ENCODE results near the gene PTGR1.

The PTGR1 gene

DNA sequence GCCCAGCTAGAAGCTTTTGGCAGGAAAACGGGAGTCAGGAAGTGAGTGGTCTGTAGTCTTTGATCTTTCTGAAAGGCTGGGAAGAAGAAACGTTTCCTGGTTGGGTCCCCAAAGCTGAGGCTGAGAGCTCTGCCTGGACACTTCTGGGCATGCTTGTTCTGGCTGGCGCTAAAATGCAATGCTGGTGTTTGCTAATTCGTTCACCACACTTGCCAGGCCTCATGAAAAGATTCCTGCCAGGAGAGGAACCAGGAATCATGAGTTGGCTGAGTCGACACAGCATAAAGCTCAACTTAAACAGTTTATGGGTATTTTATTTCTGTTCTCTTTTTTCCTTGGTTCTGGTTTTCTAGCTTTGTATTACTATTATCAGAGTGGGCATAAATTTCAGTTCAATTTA lies 10.7 kb upstream of the PTGR1 start:
- no peak overlapping the region for H2AFZ ChIP-seq
- no peaks in the 10 kb centered on the region for H3K27me3 ChIP-seq (ENCODE audit: control insufficient read depth, insufficient read depth, low read length)
- H3K9me3 ChIP-seq (ENCODE audit: control insufficient read depth, low read length): no peaks in the 10 kb centered on the region
- H3K4me3 ChIP-seq (ENCODE audit: low read depth, low read length): no peak overlapping the region
- no peak overlapping the region for H3K9ac ChIP-seq
- H3K27ac ChIP-seq: no peak overlapping the region
- H3K4me1 ChIP-seq: peaks cover 3% of the 10 kb centered on the region
- H3K4me2 ChIP-seq (ENCODE audit: low read length): no peak overlapping the region
- TF ChIP-seq, protein P1, sequence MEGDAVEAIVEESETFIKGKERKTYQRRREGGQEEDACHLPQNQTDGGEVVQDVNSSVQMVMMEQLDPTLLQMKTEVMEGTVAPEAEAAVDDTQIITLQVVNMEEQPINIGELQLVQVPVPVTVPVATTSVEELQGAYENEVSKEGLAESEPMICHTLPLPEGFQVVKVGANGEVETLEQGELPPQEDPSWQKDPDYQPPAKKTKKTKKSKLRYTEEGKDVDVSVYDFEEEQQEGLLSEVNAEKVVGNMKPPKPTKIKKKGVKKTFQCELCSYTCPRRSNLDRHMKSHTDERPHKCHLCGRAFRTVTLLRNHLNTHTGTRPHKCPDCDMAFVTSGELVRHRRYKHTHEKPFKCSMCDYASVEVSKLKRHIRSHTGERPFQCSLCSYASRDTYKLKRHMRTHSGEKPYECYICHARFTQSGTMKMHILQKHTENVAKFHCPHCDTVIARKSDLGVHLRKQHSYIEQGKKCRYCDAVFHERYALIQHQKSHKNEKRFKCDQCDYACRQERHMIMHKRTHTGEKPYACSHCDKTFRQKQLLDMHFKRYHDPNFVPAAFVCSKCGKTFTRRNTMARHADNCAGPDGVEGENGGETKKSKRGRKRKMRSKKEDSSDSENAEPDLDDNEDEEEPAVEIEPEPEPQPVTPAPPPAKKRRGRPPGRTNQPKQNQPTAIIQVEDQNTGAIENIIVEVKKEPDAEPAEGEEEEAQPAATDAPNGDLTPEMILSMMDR (IDR thresholded peaks at IDR 0.05): no peak
- H3K36me3 ChIP-seq (ENCODE audit: control insufficient read depth, insufficient read depth, low read length): no peaks in the 10 kb centered on the region
- no peaks in the 10 kb centered on the region for H3K79me2 ChIP-seq

DNA sequence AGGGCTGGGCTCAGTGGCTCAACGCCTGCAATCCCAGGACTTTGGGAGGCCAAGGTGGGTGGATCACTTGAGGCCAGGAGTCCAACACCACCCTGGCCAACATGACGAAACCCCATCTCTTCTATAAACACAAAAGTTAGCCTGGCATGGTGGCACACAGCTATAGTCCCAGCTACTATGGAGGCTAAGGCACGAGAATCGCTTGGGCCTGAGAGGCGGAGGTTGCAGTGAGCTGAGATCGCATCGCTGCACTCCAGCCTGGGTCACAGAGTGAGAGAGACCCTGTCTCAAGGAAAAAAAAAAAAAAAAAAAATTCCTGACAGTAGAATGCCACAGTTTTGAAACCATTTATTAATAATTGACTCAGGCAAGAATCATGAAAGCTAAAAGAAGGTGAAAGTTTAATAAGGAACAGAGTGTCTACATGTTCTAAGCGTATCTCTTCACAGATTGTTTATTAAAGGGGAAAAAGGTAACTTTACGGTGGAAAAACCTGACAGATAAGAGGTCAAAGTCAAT lies 5.7 kb upstream of the PTGR1 start:
- H3K4me1 ChIP-seq: no peaks in the 10 kb centered on the region

DNA sequence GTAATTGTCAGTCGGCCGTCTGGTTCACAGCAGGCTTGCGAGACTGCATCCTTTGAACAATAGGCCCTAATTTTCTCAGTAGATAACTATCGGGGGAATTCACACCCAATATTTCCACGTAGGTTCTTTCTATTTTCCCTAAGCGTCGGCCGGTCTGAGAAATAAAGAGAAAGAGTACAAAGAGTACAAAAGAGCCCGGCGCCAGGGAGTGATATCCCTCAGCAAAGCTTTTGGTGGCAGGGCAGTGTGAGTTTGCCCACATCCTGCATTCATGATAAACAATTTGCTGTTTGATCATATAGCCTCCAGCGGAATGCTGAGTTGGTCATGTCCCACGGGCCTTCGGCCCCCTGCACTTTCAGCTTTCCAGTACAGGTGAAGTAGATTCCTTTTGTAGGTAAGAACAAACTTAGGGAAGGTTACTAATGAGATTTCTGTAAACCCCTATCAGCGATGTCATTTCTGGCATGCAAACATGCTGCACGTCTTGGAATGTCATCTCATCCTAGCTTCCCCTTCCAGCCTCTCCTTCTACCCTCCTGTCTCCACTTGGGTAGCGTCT lies 4.7 kb upstream of the PTGR1 start:
- H3K4me3 ChIP-seq (ENCODE audit: low read depth, low read length): no peak overlapping the region
- H3K79me2 ChIP-seq: no peaks in the 10 kb centered on the region
- no peak overlapping the region for H2AFZ ChIP-seq
- TF ChIP-seq, protein P1 (IDR thresholded peaks at IDR 0.05): no peak
- no peaks in the 10 kb centered on the region for H3K36me3 ChIP-seq (ENCODE audit: control insufficient read depth, insufficient read depth, low read length)
- no peak overlapping the region for H3K27ac ChIP-seq
- no peak overlapping the region for H3K9ac ChIP-seq
- no peaks in the 10 kb centered on the region for H3K9me3 ChIP-seq (ENCODE audit: control insufficient read depth, low read length)
- no peaks in the 10 kb centered on the region for H3K4me1 ChIP-seq
- no peak overlapping the region for H3K4me2 ChIP-seq (ENCODE audit: low read length)
- H3K27me3 ChIP-seq (ENCODE audit: control insufficient read depth, insufficient read depth, low read length): no peaks in the 10 kb centered on the region

More for the DNA sequence above, 5.7 kb upstream of the PTGR1 start:
- H3K36me3 ChIP-seq (ENCODE audit: control insufficient read depth, insufficient read depth, low read length): no peaks in the 10 kb centered on the region
- H3K27me3 ChIP-seq (ENCODE audit: control insufficient read depth, insufficient read depth, low read length): no peaks in the 10 kb centered on the region
- no peak overlapping the region for H3K9ac ChIP-seq
- H3K27ac ChIP-seq: no peak overlapping the region
- H2AFZ ChIP-seq: peak overlapping the region; percentile 8
- no peaks in the 10 kb centered on the region for H3K9me3 ChIP-seq (ENCODE audit: control insufficient read depth, low read length)
- no peak overlapping the region for H3K4me3 ChIP-seq (ENCODE audit: low read depth, low read length)
- TF ChIP-seq, protein P1 (IDR thresholded peaks at IDR 0.05): no peak
- no peak overlapping the region for H3K4me2 ChIP-seq (ENCODE audit: low read length)
- H3K79me2 ChIP-seq: no peaks in the 10 kb centered on the region

DNA sequence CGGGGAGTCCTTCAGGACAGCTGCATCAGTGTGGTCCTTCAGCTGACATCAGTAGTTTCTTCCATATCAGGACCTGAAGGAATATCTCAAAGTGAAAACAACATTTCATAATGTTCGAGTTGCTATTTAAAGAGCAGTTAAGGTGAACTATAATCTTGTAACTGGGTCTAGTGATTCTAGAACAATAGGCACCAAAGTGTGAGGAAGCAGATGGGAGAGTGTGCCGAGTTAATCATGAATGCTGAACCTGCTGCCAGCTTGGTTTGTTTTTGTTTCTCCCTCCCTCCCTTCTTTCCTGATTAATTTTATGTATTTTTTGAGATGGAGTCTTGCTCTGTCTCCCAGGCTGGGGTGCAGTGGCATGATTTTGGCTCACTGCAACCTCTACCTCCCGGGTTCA lies 3.6 kb upstream of the PTGR1 start:
- H2AFZ ChIP-seq: no peak overlapping the region
- H3K9ac ChIP-seq: no peak overlapping the region
- H3K4me1 ChIP-seq: no peaks in the 10 kb centered on the region
- no peak overlapping the region for H3K4me3 ChIP-seq (ENCODE audit: low read depth, low read length)
- no peaks in the 10 kb centered on the region for H3K9me3 ChIP-seq (ENCODE audit: control insufficient read depth, low read length)
- TF ChIP-seq, protein P1 (IDR thresholded peaks at IDR 0.05): no peak
- no peaks in the 10 kb centered on the region for H3K27me3 ChIP-seq (ENCODE audit: control insufficient read depth, insufficient read depth, low read length)
- no peaks in the 10 kb centered on the region for H3K79me2 ChIP-seq
- H3K27ac ChIP-seq: no peak overlapping the region
- no peaks in the 10 kb centered on the region for H3K36me3 ChIP-seq (ENCODE audit: control insufficient read depth, insufficient read depth, low read length)
- H3K4me2 ChIP-seq (ENCODE audit: low read length): no peak overlapping the region

All from parathyroid adenoma (tissue), 2 donors.